Esophagus muscularis mucosa (tissue), 4 donors: ENCODE data around the gene PIK3CD.

Experiments used
- EP300 ChIP-seq: sonication (generic); formaldehyde crosslinking; IDR thresholded peaks from one replicate; pipeline ENCODE4 v1.6.1; 2017; ENCODE audit warnings: antibody characterized with exemption
- POLR2A ChIP-seq: fragments of 450-650 bp; IDR thresholded peaks from one replicate; pipeline ENCODE4 v1.6.1; 2017; ENCODE audit warnings: antibody characterized with exemption, moderate library complexity, mild to moderate bottlenecking, low read depth
- TF ChIP-seq, protein P1 (sequence below), 3 experiments: fragments of 200-600 bp in 2 of 3; fragments of 450-650 bp in 1 of 3; sonication (generic) in 2 of 3; IDR thresholded peaks; one replicate each; pipeline ENCODE4 v1.5.1; 2017 to 2019; ENCODE audit warnings: antibody characterized with exemption in 3 of 3, mild to moderate bottlenecking in 2 of 3, moderate library complexity in 1 of 3

DNA sequence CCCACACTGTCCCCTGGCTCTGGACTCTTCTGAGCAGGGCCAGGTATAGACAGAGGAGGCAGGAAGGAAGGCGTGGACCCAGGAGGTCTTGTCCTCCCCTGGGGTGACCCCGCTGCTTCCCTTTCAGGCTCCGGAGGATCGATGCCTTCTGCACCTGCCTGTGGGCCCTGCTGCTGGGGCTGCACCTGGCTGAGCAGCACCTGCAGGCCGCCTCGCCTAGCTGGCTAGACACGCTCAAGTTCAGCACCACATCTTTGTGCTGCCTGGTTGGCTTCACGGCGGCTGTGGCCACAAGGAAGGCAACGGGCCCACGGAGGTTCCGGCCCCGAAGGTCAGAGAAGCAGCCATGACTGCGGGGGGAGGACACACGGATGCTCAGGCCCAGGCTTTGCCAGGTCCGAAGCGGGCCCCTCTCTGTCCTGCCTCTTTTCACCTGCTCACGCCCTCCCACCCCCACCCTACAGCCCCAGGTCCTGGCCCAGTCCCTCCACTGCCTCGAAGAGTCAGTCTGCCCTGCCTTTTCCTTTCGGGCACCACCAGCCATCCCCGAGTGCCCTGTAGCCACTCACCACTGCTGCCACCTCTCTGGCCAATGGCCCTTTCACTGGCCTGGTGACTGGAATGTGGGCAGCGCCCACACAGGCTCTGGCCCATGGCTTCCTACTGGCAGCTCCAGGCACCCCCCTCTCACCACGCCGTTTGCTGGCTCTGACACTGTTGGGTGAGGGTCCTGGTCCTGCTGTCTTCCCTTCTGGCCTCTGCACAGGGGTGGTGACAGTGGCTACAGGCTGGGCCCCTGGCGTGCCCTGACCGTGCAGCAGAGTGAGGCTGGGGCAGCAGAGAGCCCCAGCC is 49.4 kb upstream of the PIK3CD start:
- TF ChIP-seq, protein P1, sequence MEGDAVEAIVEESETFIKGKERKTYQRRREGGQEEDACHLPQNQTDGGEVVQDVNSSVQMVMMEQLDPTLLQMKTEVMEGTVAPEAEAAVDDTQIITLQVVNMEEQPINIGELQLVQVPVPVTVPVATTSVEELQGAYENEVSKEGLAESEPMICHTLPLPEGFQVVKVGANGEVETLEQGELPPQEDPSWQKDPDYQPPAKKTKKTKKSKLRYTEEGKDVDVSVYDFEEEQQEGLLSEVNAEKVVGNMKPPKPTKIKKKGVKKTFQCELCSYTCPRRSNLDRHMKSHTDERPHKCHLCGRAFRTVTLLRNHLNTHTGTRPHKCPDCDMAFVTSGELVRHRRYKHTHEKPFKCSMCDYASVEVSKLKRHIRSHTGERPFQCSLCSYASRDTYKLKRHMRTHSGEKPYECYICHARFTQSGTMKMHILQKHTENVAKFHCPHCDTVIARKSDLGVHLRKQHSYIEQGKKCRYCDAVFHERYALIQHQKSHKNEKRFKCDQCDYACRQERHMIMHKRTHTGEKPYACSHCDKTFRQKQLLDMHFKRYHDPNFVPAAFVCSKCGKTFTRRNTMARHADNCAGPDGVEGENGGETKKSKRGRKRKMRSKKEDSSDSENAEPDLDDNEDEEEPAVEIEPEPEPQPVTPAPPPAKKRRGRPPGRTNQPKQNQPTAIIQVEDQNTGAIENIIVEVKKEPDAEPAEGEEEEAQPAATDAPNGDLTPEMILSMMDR (IDR thresholded peaks at IDR 0.05), result no peak
- TF ChIP-seq EP300 (no peak), POLR2A (no peak)
